Stimulated activated CD4-positive, alpha-beta T cell treated with anti-CD3 and anti-CD28 coated beads, Interleukin-4, amount 100 ng/mL, for 4 hours (primary cell): Measurements from ENCODE around the gene PLB1.
A peak's percentile ranks its signal among the peaks of the same experiment; 100 is the strongest.

ENCODE experiments used
- DNase-seq, 2 experiments: peaks; one replicate each; pipeline ENCODE4 v3.0.0-alpha.2; 2020

PLB1 gene

GRCh38 chr2:28566521-28567041 is 70.7 kb downstream of the PLB1 start:
- peak; percentile 85 to 89 for DNase-seq

GRCh38 chr2:28567061-28567471 is 71.2 kb downstream of the PLB1 start:
- no peak for DNase-seq

DNA sequence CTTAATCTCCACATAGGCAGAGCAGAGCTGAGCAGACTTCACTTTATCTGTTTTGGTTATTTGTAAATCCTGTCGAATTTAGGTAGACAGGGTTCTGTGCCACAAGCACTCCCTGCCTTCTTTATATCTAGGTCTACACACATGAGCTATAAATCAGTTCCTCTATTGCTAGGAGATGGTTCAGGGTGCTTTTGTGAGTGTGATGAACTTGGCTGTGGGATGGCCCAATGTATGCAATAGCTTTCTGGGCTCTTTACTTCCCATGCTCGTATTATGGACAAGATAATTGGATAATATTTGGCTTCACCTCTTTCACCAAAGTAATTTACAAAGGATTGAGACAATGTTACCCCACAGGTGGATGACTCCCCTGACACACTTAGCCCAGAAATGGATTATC is 72.2 kb downstream of the PLB1 start:
- no peak for DNase-seq

- no peak for DNase-seq
Measured at GRCh38 chr2:28568533-28568932, 72.7 kb downstream of the PLB1 start.

DNA sequence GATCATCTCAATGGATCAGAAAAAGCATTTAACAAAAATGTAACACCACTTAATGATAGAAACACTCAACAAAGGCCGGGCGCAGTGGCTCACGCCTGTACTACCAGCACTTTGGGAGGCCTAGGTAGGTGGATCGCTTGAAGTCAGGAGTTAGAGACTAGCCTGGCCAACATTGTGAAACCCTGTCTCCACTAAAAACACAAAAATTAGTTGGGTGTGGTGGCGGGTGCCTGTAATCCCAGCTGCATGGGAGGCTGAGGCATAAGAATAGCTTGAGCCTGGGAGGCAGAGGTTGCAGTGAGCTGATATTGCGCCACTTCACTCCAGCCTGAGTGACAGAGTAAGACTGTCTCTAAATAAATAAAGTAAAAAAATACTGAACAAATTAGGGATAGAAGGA is 74.6 kb downstream of the PLB1 start:
- no peak for DNase-seq

DNA sequence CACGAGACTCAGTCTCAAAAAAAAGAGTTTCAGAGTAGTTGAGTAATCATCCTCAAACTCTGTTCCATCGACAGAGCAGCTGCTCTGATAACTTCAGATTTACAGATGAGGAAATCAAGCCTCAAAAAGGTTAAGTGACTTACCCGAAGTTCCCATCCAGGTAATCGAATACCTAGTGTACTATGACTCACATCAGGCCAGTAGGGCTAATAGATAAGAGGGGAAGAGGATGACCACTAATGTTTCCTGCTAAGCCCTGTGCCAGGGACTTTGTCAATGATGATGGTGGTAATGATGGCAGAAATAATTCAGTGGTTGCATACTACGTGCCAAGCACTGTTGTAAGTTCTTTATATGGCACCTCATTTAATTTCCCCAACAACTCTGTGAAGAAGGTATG is 80.9 kb downstream of the PLB1 start:
- no peak for DNase-seq

- DNase-seq: no peak
Measured at GRCh38 chr2:28577791-28578680, 82.2 kb downstream of the PLB1 start.

GRCh38 chr2:28578774-28579173 is 82.9 kb downstream of the PLB1 start:
- DNase-seq: no peak

DNA sequence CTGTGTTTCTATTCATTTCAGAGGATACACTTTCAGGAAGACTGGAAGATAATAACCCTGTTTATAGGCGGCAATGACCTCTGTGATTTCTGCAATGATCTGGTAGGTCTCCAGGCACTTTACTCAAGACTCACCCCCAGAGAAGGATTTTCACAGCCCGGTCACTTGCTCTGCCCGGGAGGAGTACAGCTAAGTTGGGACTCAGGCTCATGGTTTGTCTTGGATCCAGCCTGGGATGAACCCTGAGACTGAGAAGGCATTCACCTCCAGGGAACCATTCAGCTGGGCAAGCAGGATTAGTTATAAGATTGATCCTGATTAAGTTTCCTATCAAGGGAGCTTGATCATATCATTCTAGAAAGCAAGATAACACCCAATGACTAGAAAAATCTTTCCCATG is 83.7 kb downstream of the PLB1 start:
- no peak for DNase-seq

DNA sequence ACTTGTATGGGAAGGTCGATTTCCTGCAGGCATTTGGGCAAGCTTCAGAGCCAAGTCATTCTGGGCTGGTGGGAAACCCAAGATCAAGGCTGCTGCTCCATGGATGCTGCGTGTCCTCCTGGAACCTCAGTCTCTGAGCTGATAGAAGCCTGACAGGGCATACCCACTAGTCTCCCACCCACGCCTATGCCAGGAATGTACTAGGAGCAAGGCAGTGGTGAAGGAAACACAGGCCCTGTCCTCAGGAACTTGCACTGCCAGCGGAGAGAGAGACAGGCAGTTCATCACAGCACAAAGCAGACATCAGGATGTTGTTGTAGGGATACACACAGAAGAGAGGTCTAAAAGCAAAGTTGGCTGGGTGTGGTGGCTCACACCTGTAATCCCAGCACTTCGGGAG is 84.2 kb downstream of the PLB1 start:
- DNase-seq: no peak

DNA sequence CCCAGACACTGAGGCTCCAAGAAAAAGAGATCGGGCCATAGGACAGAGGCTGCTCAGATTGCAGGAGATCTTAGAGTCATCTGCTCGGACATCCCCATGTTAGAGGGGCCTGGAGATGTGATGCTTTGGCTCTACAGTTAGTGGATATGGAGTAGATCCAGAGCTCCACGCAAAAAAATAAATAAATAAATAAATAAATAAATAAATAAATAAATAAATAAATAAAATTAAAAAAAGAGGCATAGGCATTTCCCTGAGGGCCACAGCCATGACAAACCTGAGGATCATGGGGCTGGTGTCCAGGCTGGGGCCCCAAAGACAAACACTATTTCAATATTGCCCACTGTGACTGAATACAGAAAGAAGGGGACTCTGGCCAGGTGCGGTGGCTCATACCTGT is 85.5 kb downstream of the PLB1 start:
- no peak for DNase-seq

GRCh38 chr2:28582152-28582551 is 86.3 kb downstream of the PLB1 start:
- no peak for DNase-seq

GRCh38 chr2:28582595-28582994 is 86.7 kb downstream of the PLB1 start:
- DNase-seq: no peak

DNA sequence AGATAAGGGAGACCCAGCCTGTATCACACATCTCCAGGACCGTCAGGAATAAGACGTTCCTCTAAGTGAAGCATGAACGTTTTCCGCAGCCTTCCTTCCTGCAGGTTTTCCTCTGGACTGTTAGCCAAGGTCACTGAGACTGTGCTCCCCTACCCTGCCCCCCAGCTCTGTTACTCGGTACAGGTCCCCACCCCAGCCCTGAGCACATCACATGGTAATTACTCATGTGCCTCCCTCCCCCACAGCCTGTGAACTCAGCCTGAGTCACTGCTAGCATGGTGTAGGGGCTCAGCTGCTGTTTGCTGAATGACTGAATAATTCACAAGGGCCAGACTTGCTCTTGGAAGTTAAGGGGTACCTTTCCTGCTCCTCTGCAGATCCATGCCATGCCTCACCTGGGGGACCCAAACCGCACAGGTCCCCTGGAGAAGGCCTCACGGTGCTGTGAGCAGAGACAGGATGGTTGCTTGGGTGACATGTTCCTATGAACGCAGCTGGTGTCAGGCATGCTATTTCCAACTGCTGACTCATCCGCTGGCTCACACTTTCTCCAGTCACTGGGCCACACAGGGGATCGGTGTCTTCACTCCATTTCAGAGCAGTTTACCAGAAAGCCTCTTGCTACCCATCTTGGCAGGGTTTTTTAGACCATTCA is 88.2 kb downstream of the PLB1 start:
- peak; percentile 66 to 86 for DNase-seq

- peak; percentile 18 to 46 for DNase-seq
Measured at GRCh38 chr2:28586867-28587266, 91.0 kb downstream of the PLB1 start.

DNA sequence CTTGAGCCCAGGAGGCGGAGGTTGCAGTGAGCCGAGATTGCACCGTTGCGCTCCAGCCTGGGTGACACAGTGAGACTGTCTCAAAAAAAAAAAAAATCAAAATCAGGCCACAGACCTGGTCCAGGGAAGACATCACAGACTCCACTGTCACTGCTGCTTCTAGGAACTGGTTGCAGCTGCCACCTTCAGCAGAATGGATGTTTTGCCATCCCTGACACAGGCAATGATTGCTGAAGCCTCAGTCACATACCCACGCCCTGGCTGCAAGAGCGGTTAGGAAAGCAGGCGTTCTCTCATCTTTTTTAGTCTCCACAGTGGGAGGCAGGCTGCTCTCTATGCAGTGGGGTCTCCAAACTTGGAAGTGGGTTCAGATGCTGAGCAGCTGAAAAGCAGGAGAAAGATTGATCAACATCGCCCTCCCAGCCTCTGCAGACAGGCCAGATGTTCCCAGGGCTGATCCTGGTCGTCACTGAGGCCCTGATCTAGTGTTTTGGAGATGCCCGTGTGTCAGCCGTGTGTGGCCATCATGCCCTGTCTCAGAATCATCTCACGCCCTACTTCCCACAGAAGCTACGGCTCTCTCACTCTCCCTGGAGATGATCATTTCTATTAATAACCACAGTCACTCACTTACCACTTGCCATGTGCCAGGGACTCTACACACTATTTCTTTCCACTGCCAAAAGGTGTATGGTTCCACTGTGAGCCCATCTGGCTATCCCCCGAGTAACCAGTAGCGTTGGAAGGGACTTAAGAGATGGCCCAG is 91.8 kb downstream of the PLB1 start:
- no peak for DNase-seq

GRCh38 chr2:28588292-28588670 is 92.4 kb downstream of the PLB1 start:
- DNase-seq: peak in 1 of 2 experiments; percentile 34

DNA sequence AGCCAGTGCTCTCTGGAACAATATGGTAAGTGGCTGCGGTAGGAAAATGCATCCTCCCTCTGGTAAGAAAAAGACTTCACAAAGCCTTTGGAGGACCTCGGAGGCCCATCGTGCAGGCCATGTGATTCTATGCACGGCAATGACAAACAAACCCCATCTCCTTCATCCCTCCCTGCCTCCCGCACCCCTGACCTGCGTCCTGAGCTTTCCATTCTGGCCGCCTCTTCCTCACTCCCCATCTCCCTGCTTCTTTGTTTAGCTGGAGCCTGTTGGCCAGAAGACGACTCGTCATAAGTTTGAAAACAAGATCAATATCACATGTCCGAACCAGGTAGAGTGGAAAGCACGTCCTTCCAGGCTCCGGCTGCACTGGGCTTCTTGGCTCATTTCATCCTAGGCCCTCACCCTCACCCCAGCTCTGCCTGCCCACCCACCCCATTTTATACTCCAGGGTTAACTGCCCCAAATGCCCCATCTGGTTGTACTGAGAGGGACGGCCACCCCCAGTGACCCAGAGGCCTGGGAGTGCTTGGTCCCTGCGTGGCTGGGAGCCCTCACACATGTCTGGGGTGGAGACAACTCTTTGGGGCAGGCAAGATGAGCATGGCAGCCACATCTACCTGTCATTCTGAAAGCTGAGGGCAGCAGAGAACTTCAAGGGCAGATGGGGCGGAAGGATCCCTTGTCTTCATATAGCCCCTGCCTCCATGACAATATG is 94.0 kb downstream of the PLB1 start:
- DNase-seq: no peak

GRCh38 chr2:28590496-28591301 is 94.8 kb downstream of the PLB1 start:
- no peak for DNase-seq

- no peak for DNase-seq
Measured at GRCh38 chr2:28591711-28592335, 96.0 kb downstream of the PLB1 start.

DNA sequence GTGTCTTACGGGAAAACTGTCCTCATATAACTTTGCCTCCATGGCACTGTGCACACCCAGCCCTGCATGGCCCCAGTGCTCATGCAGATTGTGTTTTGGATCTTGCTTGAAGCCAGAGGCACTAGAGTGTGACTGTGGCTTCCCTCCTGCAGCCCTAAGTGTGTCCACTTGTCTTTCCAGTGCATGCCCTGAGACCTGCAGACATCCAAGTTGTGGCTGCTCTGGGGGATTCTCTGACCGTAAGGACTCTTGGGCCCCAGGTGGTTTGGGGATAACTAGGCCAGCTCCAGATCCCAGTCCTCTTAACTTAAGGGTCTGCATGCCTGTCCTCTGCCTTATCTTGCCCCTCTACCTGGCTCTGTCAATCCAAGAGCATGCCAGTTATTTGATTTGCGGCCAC is 96.6 kb downstream of the PLB1 start:
- no peak for DNase-seq
